SK-N-SH (cell line): ENCODE results near the gene S100A4. TPM values are rescaled to one million over a fixed set of nuclear protein-coding genes. Genes with fewer than 3 reads are reported as not detected.

Experiments
- CTCF ChIA-PET: fragments of 300-600, 350-600 bp; formaldehyde crosslinking; extraction: SDS; loops from one replicate; lab custom pipeline; 2021; lab: Yijun Ruan, JAX
- POLR2A ChIA-PET: fragments of 350-600 bp; sonication (Branson Sonifier 250); formaldehyde crosslinking; extraction: SDS; loops from one replicate; lab custom pipeline; 2020; ENCODE audit warnings: antibody characterized with exemption, inconsistent platforms; lab: Yijun Ruan, JAX
- DNase-seq: peaks from one replicate; pipeline ENCODE4 v3.0.0; 2012
- H2AFZ ChIP-seq: fragments of 200-600 bp; sonication (generic); 2 replicates; pipeline ENCODE4 v1.8.1; 2016; ENCODE audit warnings: antibody characterized with exemption, mild to moderate bottlenecking, low read depth
- H3F3A ChIP-seq: fragments of 200-600 bp; sonication (generic); replicated peaks from 2 replicates; pipeline ENCODE3; 2016; ENCODE audit warnings: antibody characterized with exemption, mild to moderate bottlenecking; ENCODE audit not compliant: insufficient read depth
- H3K27ac ChIP-seq, 2 experiments: fragments of 200-500 bp in 1 of 2; fragments of 200-600 bp in 1 of 2; sonication (Bioruptor generic) in 1 of 2; sonication (generic), shearing (Covaris generic) in 1 of 2; 2 replicates each; pipeline versions ENCODE4 v1.5.1 to v1.6.1; 2014 to 2016; ENCODE audit warnings: low read depth in 2 of 2, inconsistent platforms in 1 of 2, low read length in 1 of 2, mild to moderate bottlenecking in 1 of 2, mixed read lengths in 1 of 2
- H3K27me3 ChIP-seq: fragments of 200-600 bp; sonication (generic), shearing (Covaris generic); 2 replicates; pipeline ENCODE4 v1.6.1; 2016; ENCODE audit warnings: mixed run types; ENCODE audit not compliant: insufficient read depth
- H3K36me3 ChIP-seq, 2 experiments: fragments of 200-500 bp in 1 of 2; fragments of 200-600 bp in 1 of 2; sonication (Bioruptor generic) in 1 of 2; sonication (generic) in 1 of 2; replicated peaks in 1 of 2; 2 replicates each; pipeline versions ENCODE3 to v1.5.1; 2014 to 2016; ENCODE audit warnings: low read length in 1 of 2, mild to moderate bottlenecking in 1 of 2; ENCODE audit not compliant: insufficient read depth in 2 of 2, control insufficient read depth in 1 of 2
- H3K4me1 ChIP-seq, 2 experiments: fragments of 200-500 bp in 1 of 2; fragments of 200-600 bp in 1 of 2; sonication (Bioruptor generic) in 1 of 2; sonication (generic), shearing (Covaris generic) in 1 of 2; 2 replicates each; pipeline versions ENCODE4 v1.5.1 to v1.6.1; 2014 to 2016; ENCODE audit warnings: low read depth in 1 of 2, low read length in 1 of 2, mixed run types in 1 of 2; ENCODE audit not compliant: insufficient read depth in 2 of 2, control insufficient read depth in 1 of 2
- H3K4me2 ChIP-seq: fragments of 200-600 bp; sonication (generic), shearing (Covaris generic); 2 replicates; pipeline ENCODE4 v1.6.1; 2017; ENCODE audit warnings: mixed run types
- H3K4me3 ChIP-seq, 2 experiments: fragments of 200-500 bp in 1 of 2; fragments of 200-600 bp in 1 of 2; sonication (Bioruptor generic) in 1 of 2; sonication (generic), shearing (Covaris generic) in 1 of 2; 2 replicates each; pipeline versions ENCODE4 v1.5.1 to v1.8.1; 2014 to 2016; ENCODE audit warnings: low read depth in 2 of 2, inconsistent platforms in 1 of 2, low read length in 1 of 2, mild to moderate bottlenecking in 1 of 2, mixed read lengths in 1 of 2, moderate library complexity in 1 of 2
- H3K79me2 ChIP-seq: fragments of 200-600 bp; sonication (generic); 2 replicates; pipeline ENCODE4 v1.8.1; 2017; ENCODE audit warnings: mild to moderate bottlenecking; ENCODE audit not compliant: insufficient read depth
- H3K9ac ChIP-seq: fragments of 200-600 bp; sonication (generic); 2 replicates; pipeline ENCODE4 v1.6.1; 2017; ENCODE audit warnings: mixed run types
- H3K9me2 ChIP-seq: fragments of 200-600 bp; sonication (generic); 2 replicates; pipeline ENCODE4 v1.6.1; 2017; ENCODE audit warnings: mixed run types
- H3K9me3 ChIP-seq: fragments of 200-600 bp; sonication (generic); 2 replicates; pipeline ENCODE4 v1.6.1; 2017; ENCODE audit warnings: mixed run types, mild to moderate bottlenecking, moderate library complexity
- H4K20me1 ChIP-seq: fragments of 200-600 bp; sonication (generic); 2 replicates; pipeline ENCODE4 v1.6.1; 2017; ENCODE audit warnings: mild to moderate bottlenecking, mixed run types; ENCODE audit not compliant: insufficient read depth
- ELF1 ChIP-seq: IDR thresholded peaks from 2 replicates; pipeline ENCODE4 v1.4.0; 2012
- EP300 ChIP-seq, 2 experiments: IDR thresholded peaks; 2 replicates each; pipeline versions ENCODE4 v1.4.0 to v1.6.1; 2012; ENCODE audit warnings: borderline replicate concordance in 1 of 2, low read depth in 1 of 2, low read length in 1 of 2
- EZH2phosphoT487 ChIP-seq: fragments of 200-600 bp; sonication (generic); IDR thresholded peaks from 2 replicates; pipeline ENCODE4 v1.6.1; 2017; ENCODE audit warnings: low read depth, mixed run types, mild to moderate bottlenecking, antibody characterized with exemption, moderate library complexity, borderline replicate concordance
- MEF2A ChIP-seq: IDR thresholded peaks from 2 replicates; pipeline ENCODE4 v1.4.0; 2012; ENCODE audit warnings: low read depth, borderline replicate concordance
- POLR2AphosphoS5 ChIP-seq: IDR thresholded peaks from 2 replicates; pipeline ENCODE4 v1.6.1; 2012; ENCODE audit warnings: low read depth, low read length
- RCOR1 ChIP-seq: fragments of 150-350 bp; IDR thresholded peaks from 2 replicates; pipeline ENCODE4 v1.6.1; 2017; ENCODE audit warnings: antibody characterized with exemption, low read length
- SMC3 ChIP-seq: IDR thresholded peaks from 2 replicates; pipeline ENCODE4 v1.6.1; 2012; ENCODE audit warnings: low read depth, low read length, improper control_type of control experiment
- TAF1 ChIP-seq: IDR thresholded peaks from 2 replicates; pipeline ENCODE4 v1.6.1; 2012; ENCODE audit warnings: low read depth, mild to moderate bottlenecking, low read length, moderate library complexity, borderline replicate concordance
- WGBS: methylation state at CpG from one replicate; pipeline ENCODE4 v1.1.6; 2017; ENCODE audit warnings: low lambda C conversion rate; 5-methylcytosine and 5-hydroxymethylcytosine counted together
- polyA plus RNA-seq, 3 experiments: library from polyadenylated mRNA; depleted of rRNA; stranded (reverse); fragments of >200 nt; gene quantifications; 2 replicates each; pipeline ENCODE4 v1.2.3, GENCODE V29; 2012
- TF ChIP-seq, protein P1 (sequence below): IDR thresholded peaks from 2 replicates; pipeline ENCODE4 v1.6.1; 2012; ENCODE audit warnings: mild to moderate bottlenecking, low read depth, low read length, moderate library complexity
- TF ChIP-seq, protein P2 (sequence below): IDR thresholded peaks from 2 replicates; pipeline ENCODE4 v1.4.0; 2012; ENCODE audit warnings: low read depth, borderline replicate concordance

The S100A4 gene
- polyA plus RNA-seq, 1 of the 3 experiments (the other 2 are of a cell fraction): 25.4 TPM

DNA sequence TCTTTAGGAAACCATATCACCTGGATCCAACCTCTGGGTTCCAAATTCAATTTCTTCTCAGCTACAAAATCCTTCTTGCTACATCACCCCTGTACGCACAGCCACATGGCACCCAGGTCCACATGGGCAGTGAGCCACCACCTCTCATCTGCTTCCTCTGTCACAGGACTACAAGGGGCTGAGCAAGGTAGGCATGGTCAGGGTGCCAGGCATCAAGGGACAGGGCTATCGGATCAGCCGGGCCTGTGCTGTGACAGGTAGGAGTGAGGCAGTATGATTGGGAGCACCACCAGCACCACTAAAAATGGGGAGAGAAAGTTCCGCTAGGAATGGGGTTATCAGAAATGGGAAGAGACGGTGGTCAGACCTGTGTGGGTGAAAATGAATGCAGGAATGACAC, 39.2 kb downstream of the S100A4 start (continued):
- TF ChIP-seq, protein P1, sequence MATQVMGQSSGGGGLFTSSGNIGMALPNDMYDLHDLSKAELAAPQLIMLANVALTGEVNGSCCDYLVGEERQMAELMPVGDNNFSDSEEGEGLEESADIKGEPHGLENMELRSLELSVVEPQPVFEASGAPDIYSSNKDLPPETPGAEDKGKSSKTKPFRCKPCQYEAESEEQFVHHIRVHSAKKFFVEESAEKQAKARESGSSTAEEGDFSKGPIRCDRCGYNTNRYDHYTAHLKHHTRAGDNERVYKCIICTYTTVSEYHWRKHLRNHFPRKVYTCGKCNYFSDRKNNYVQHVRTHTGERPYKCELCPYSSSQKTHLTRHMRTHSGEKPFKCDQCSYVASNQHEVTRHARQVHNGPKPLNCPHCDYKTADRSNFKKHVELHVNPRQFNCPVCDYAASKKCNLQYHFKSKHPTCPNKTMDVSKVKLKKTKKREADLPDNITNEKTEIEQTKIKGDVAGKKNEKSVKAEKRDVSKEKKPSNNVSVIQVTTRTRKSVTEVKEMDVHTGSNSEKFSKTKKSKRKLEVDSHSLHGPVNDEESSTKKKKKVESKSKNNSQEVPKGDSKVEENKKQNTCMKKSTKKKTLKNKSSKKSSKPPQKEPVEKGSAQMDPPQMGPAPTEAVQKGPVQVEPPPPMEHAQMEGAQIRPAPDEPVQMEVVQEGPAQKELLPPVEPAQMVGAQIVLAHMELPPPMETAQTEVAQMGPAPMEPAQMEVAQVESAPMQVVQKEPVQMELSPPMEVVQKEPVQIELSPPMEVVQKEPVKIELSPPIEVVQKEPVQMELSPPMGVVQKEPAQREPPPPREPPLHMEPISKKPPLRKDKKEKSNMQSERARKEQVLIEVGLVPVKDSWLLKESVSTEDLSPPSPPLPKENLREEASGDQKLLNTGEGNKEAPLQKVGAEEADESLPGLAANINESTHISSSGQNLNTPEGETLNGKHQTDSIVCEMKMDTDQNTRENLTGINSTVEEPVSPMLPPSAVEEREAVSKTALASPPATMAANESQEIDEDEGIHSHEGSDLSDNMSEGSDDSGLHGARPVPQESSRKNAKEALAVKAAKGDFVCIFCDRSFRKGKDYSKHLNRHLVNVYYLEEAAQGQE: no peak

DNA sequence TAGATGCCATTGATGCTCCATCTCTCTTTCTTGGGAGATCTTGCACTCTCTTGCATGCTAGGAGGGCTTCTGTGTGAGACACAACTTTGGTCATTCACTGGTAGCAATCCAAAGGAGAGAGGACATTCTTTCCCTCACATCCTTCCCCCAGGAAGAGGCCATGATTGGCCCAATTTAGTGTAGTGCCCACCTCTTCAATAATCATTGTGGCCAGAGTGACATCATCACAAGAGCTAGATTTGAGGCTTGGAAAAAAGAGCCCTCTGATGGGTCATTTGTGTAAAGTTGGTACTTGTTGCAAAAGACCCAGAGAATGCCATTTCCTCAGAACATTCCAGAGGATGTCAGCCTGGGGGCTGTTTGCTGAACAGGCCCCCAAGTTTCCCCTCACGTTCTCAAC, 40.0 kb downstream of the S100A4 start:
- no peaks in the 10 kb centered on the region for H4K20me1 ChIP-seq
- WGBS: 91% methylated on average over 1 of the region's 1 CpG
- POLR2A ChIA-PET: no interaction called here
- no peaks in the 10 kb centered on the region for H3K9me3 ChIP-seq
- CTCF ChIA-PET: interaction anchor here (1.2 to 18.0 kb wide), 2 partner anchors 65 to 113 kb away, joined by 3 to 283 read pairs; no protein-coding TSS in a partner anchor
- no peak overlapping the region for H2AFZ ChIP-seq
- H3K9me2 ChIP-seq: no peaks in the 10 kb centered on the region
- H3K27ac ChIP-seq: no peak overlapping the region
- no peak for DNase-seq
- H3K79me2 ChIP-seq: no peaks in the 10 kb centered on the region
- peaks cover 26% of the 10 kb centered on the region for H3F3A ChIP-seq
- no peak for TF ChIP-seq EP300 (IDR thresholded peaks at IDR 0.05; ENCODE audit: borderline replicate concordance in 1 of 2, low read depth in 1 of 2, low read length in 1 of 2)
- TF ChIP-seq, protein P2, sequence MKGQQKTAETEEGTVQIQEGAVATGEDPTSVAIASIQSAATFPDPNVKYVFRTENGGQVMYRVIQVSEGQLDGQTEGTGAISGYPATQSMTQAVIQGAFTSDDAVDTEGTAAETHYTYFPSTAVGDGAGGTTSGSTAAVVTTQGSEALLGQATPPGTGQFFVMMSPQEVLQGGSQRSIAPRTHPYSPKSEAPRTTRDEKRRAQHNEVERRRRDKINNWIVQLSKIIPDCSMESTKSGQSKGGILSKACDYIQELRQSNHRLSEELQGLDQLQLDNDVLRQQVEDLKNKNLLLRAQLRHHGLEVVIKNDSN: no peak
- TF ChIP-seq EZH2phosphoT487: no peak
- TF ChIP-seq ELF1: no peak
- TF ChIP-seq SMC3: no peak
- no peak for TF ChIP-seq RCOR1
- TF ChIP-seq TAF1: no peak
- TF ChIP-seq POLR2AphosphoS5: no peak
- no peak for TF ChIP-seq MEF2A
- no peaks in the 10 kb centered on the region for H3K27me3 ChIP-seq
- H3K9ac ChIP-seq: no peak overlapping the region
- no peak overlapping the region for H3K4me3 ChIP-seq
- no peaks in the 10 kb centered on the region for H3K36me3 ChIP-seq
- H3K4me1 ChIP-seq: peaks cover 7 to 20% of the 10 kb centered on the region in 2 experiments; a peak in 3 of 4 replicates
- H3K4me2 ChIP-seq: no peak overlapping the region

DNA sequence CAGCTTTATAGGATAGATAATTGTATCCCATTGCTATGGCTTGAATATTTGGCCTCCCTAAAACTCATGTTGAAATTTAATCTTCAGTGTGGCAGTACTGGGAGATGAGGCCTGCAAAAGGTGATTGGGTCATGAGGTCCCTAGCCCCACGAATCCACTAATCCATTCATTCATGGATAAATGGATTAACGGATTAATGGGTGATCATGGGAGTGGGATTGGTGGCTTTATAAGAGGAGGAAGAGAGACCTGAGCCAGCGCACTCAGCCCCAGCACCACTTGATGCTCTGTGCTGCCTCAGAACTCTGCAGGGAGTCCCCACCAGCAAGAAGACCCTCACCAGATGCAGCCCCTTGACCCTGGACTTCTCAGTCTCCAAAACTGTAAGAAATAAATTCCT, 41.8 kb downstream of the S100A4 start:
- H3K9me2 ChIP-seq: no peaks in the 10 kb centered on the region
- no peak for TF ChIP-seq EZH2phosphoT487
- H3K27me3 ChIP-seq: no peaks in the 10 kb centered on the region; the same call in 1 of the 2 replicates
- no peak overlapping the region for H2AFZ ChIP-seq
- H3K79me2 ChIP-seq: no peaks in the 10 kb centered on the region
- no peaks in the 10 kb centered on the region for H3K9me3 ChIP-seq
- 76% methylated on average over 3 of the region's 3 CpGs for WGBS
- CTCF ChIA-PET: interaction anchor here (1.5 to 18.0 kb wide), 3 partner anchors 9 to 150 kb away, joined by 3 to 283 read pairs (median 13); no protein-coding TSS in a partner anchor
- H3K4me2 ChIP-seq: no peak overlapping the region
- no peaks in the 10 kb centered on the region for H3K36me3 ChIP-seq
- peaks cover 17% of the 10 kb centered on the region for H3F3A ChIP-seq
- peaks cover 7 to 20% of the 10 kb centered on the region in 2 experiments; a peak in 3 of 4 replicates for H3K4me1 ChIP-seq
- no peak overlapping the region for H3K4me3 ChIP-seq
- DNase-seq: no peak
- no peak overlapping the region for H3K9ac ChIP-seq
- no peak overlapping the region for H3K27ac ChIP-seq
- H4K20me1 ChIP-seq: no peaks in the 10 kb centered on the region
- POLR2A ChIA-PET: no interaction called here
